Loucy (cell line): ENCODE data around the gene EXOSC10.

Source experiments
- H2AFZ ChIP-seq: fragments of 200-600 bp; sonication (generic); 2 replicates; pipeline ENCODE4 v1.6.0; 2016; ENCODE audit warnings: antibody characterized with exemption, mild to moderate bottlenecking, low read length, moderate library complexity
- H3F3A ChIP-seq: fragments of 200-600 bp; 2 replicates; pipeline ENCODE4 v1.6.0; 2016; ENCODE audit warnings: antibody characterized with exemption, low read depth, mild to moderate bottlenecking
- H3K27me3 ChIP-seq: fragments of 200-600 bp; sonication (generic); 2 replicates; pipeline ENCODE4 v1.6.1; 2014; ENCODE audit warnings: low read length, mild to moderate bottlenecking; ENCODE audit not compliant: insufficient read depth, poor library complexity, severe bottlenecking
- H3K36me3 ChIP-seq: fragments of 200-600 bp; sonication (generic); 2 replicates; pipeline ENCODE4 v1.6.1; 2016; ENCODE audit warnings: low read length; ENCODE audit not compliant: insufficient read depth
- H3K4me1 ChIP-seq: fragments of 200-600 bp; sonication (generic); 2 replicates; pipeline ENCODE4 v1.5.1; 2014; ENCODE audit warnings: low read length, mild to moderate bottlenecking; ENCODE audit not compliant: insufficient read depth, poor library complexity, severe bottlenecking
- H3K4me2 ChIP-seq: fragments of 200-600 bp; sonication (generic); 2 replicates; pipeline ENCODE4 v1.6.0; 2014; ENCODE audit warnings: antibody characterized with exemption, low read length, low read depth, mild to moderate bottlenecking; ENCODE audit not compliant: poor library complexity, severe bottlenecking
- H3K4me3 ChIP-seq: fragments of 200-600 bp; sonication (generic); 2 replicates; pipeline ENCODE4 v1.5.1; 2014; ENCODE audit warnings: low read length, mild to moderate bottlenecking, mixed read lengths; ENCODE audit not compliant: poor library complexity, severe bottlenecking
- H3K79me2 ChIP-seq: fragments of 200-600 bp; sonication (generic); 2 replicates; pipeline ENCODE4 v1.6.1; 2014; ENCODE audit warnings: low read length; ENCODE audit not compliant: insufficient read depth
- H3K9ac ChIP-seq: fragments of 200-600 bp; sonication (generic); 2 replicates; pipeline ENCODE4 v1.6.0; 2014; ENCODE audit warnings: mild to moderate bottlenecking, low read depth, low read length, moderate library complexity; ENCODE audit not compliant: poor library complexity, severe bottlenecking
- H3K9me2 ChIP-seq: fragments of 200-600 bp; sonication (generic); replicated peaks from 2 replicates; pipeline ENCODE4 v1.6.1; 2016; ENCODE audit warnings: low read depth, low read length, mixed read lengths
- H3K9me3 ChIP-seq: fragments of 200-600 bp; sonication (generic); 2 replicates; pipeline ENCODE4 v1.6.1; 2014; ENCODE audit warnings: mild to moderate bottlenecking, antibody characterized with exemption, low read length, low read depth; ENCODE audit not compliant: insufficient read depth
- H4K20me1 ChIP-seq: fragments of 200-600 bp; sonication (generic); 2 replicates; pipeline ENCODE4 v1.6.0; 2014; ENCODE audit warnings: antibody characterized with exemption, low read length, mild to moderate bottlenecking; ENCODE audit not compliant: insufficient read depth, poor library complexity, severe bottlenecking
- EZH2phosphoT487 ChIP-seq: fragments of 200-600 bp; IDR thresholded peaks from 2 replicates; pipeline ENCODE4 v1.6.1; 2018; ENCODE audit warnings: antibody characterized with exemption, mild to moderate bottlenecking, moderate library complexity, borderline replicate concordance
- TF ChIP-seq, protein P1 (sequence below): fragments of 200-600 bp; sonication (generic); conservative IDR thresholded peaks from 2 replicates; pipeline ENCODE4 v1.5.1; 2014; ENCODE audit warnings: mild to moderate bottlenecking, antibody characterized with exemption, low read length

Gene EXOSC10

DNA sequence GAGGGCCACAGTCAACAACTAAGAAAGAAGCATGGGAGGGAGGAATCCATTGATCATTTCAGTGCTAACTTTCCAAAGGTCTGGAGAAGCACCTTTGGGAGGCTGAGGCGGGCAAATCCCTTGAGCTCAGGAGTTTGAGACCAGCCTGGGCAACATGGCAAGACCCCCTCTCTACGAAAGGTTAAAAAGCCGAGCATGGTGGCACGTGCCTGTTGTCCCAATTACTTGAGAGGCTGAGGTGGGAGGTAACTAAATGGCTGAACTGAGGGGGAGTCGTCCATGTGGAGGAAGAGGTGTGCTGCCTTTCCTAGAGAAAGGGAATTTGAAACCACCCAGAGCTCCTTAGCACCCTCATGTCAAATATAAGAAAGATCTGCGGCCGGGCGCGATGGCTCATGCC, 68.8 kb downstream of the EXOSC10 start:
- Histone ChIP-seq H3K27me3 (no peaks in the 10 kb centered on the region), H3K9me3 (no peaks in the 10 kb centered on the region), H3K79me2 (no peaks in the 10 kb centered on the region), H3K4me1 (no peaks in the 10 kb centered on the region), H3K4me2 (no peak overlapping the region), H3K4me3 (no peak overlapping the region), H3K9ac (no peak overlapping the region), H3F3A (no peaks in the 10 kb centered on the region), H4K20me1 (peaks cover 9% of the 10 kb centered on the region), H2AFZ (no peak overlapping the region), H3K36me3 (peaks cover 21% of the 10 kb centered on the region; the same call in 1 of the 2 replicates), H3K9me2 (no peaks in the 10 kb centered on the region)
- TF ChIP-seq, protein P1, sequence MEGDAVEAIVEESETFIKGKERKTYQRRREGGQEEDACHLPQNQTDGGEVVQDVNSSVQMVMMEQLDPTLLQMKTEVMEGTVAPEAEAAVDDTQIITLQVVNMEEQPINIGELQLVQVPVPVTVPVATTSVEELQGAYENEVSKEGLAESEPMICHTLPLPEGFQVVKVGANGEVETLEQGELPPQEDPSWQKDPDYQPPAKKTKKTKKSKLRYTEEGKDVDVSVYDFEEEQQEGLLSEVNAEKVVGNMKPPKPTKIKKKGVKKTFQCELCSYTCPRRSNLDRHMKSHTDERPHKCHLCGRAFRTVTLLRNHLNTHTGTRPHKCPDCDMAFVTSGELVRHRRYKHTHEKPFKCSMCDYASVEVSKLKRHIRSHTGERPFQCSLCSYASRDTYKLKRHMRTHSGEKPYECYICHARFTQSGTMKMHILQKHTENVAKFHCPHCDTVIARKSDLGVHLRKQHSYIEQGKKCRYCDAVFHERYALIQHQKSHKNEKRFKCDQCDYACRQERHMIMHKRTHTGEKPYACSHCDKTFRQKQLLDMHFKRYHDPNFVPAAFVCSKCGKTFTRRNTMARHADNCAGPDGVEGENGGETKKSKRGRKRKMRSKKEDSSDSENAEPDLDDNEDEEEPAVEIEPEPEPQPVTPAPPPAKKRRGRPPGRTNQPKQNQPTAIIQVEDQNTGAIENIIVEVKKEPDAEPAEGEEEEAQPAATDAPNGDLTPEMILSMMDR: no peak
- no peak for TF ChIP-seq EZH2phosphoT487

GRCh38 chr1:11028018-11028417, 71.7 kb downstream of the EXOSC10 start:
- no peak overlapping the region for H3K9ac ChIP-seq
- H3F3A ChIP-seq: no peaks in the 10 kb centered on the region
- H2AFZ ChIP-seq: no peak overlapping the region
- H3K27me3 ChIP-seq: no peaks in the 10 kb centered on the region
- H3K4me3 ChIP-seq: no peak overlapping the region
- no peak overlapping the region for H3K4me2 ChIP-seq
- H4K20me1 ChIP-seq: peaks cover 28% of the 10 kb centered on the region
- H3K79me2 ChIP-seq: peaks cover 6% of the 10 kb centered on the region; the same call in 1 of the 2 replicates
- H3K9me2 ChIP-seq: no peaks in the 10 kb centered on the region
- no peak for TF ChIP-seq EZH2phosphoT487
- TF ChIP-seq, protein P1: no peak
- H3K4me1 ChIP-seq: no peaks in the 10 kb centered on the region
- no peaks in the 10 kb centered on the region for H3K9me3 ChIP-seq
- peaks cover 50% of the 10 kb centered on the region; the same call in 1 of the 2 replicates for H3K36me3 ChIP-seq

DNA sequence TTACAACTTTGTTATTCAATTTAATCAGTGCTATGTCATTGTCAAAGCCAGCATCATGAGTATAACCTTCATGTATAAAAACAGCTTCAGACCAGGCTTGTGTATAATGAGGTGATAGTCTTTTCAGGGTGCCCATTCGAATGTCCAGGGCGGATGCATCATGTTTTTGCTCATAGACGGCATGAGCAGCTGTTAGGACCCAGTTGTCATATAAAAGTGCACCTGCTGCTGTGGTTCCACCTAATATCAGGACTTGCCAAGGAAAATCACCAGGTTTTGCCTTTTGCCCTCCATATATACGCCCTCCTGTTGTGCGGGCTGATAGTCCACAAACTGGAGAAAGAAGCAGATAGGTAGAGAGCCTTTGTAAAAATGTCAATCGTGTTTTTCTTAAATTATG, 72.4 kb downstream of the EXOSC10 start:
- TF ChIP-seq, protein P1: no peak
- TF ChIP-seq EZH2phosphoT487: no peak

More for the DNA sequence above, 72.4 kb downstream of the EXOSC10 start:
- Histone ChIP-seq H3K4me1 (no peaks in the 10 kb centered on the region), H3K4me2 (no peak overlapping the region), H3K9me3 (no peaks in the 10 kb centered on the region), H2AFZ (no peak overlapping the region), H3K27me3 (no peaks in the 10 kb centered on the region), H3K9ac (no peak overlapping the region), H3K79me2 (peaks cover 6% of the 10 kb centered on the region; the same call in 1 of the 2 replicates), H3K4me3 (no peak overlapping the region), H3K36me3 (peaks cover 55% of the 10 kb centered on the region; the same call in 1 of the 2 replicates), H3K9me2 (no peaks in the 10 kb centered on the region), H4K20me1 (peaks cover 28% of the 10 kb centered on the region), H3F3A (no peaks in the 10 kb centered on the region)
